Activated CD4-positive, CD25-positive, alpha-beta regulatory T cell treated with anti-CD3 and anti-CD28 coated beads, Interleukin-2, amount 50 U/mL, for 72 hours (primary cell): Measurements from ENCODE around the gene SERPINE3.

Experiments used
- DNase-seq: peaks from one replicate; pipeline ENCODE4 v3.0.0; 2021

The SERPINE3 gene

DNA sequence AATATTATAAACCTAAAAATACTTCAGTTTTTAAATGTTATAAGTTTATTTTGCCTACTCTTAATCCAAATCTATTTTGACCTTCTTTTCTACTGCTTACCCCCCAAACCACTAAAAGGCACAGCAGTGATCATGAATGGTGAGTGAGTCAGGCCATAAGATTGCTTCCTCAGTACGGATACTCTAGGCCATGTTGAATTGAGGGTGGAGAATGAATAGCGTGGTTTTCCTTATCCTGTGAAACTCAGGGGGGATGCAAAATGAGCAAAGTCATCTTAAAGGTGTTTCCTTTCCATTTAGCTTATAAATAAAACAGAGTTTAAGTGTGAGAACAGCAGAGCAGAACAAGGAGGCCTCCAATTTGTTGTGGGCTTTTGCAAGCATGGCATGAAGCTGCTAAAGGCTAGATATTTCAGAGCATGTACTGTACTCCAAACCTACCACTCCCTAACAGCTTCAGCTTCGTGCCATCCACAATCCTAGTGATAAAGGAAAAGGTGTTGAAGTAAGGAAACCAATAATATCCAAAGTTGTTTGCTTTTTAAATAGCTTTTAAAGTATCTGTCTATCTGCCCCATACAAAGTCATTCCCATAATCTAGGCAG is 25.0 kb downstream of the SERPINE3 start:
- no peak for DNase-seq

DNA sequence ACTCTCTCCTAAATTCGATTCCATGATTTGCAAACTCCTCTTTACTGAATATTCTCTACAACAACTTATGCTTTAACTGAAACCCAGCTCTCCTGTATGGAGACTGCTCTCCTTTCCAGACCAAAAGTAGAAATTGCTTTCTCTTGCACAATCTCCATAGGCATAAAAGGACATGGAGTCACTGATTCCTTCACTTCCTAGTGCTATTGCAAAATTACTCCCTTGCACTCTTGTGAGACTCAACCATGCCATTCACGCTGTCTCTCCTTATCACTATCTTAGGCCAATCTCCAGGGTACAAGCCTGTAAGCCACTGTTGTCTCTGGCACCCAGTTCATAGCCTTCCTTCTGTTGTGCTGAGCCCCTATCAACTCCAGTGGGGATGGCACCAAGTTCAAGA is 30.6 kb downstream of the SERPINE3 start:
- DNase-seq, result no peak

DNA sequence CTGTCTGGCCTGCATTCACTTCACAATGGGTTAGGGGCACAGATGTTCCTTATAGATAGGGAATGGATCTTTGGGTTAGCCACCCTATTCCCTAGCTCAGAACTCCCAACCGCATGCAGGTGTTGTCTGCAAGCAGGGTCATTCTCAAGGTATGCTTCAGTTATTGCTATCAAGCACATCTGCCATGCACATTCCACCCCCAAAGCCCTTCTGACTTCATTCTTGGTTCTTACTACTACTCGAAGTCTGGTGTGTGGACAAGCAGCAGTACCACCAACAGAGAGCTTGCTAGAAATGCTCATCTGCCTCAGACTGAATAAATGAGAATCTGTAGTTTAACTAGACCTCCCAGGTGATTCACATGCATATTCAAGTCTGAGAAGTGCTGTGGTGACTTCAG is 31.3 kb downstream of the SERPINE3 start:
- no peak for DNase-seq

DNA sequence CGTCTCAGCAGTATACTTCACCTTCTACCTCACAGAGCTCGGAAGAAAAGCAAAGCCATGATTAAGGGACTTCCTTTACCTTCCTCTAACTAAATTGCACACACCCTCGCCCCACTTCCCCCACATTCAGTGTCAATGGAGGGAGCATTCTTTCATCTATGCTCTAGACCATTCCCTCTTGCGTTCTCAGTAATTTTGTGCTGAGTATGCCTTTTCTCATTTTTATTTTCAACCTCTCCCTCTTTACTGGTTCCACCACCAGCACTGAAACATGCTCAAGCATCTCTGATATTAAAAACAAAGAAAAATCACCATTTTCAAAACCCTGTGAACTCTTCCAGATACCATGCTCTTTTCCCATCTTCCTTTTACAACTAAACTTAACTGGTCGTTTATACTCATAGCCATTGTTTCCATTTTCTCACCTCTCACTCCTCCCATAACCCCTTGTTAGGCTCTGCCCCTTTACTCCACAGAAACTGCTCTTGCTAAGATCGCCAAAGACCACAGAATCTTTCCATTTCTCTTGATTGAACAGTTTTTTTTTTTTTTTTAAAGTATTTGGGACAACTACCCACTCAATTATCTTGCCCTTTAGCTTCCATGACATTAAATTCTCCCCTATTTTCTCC is 32.4 kb downstream of the SERPINE3 start:
- DNase-seq, result no peak

DNA sequence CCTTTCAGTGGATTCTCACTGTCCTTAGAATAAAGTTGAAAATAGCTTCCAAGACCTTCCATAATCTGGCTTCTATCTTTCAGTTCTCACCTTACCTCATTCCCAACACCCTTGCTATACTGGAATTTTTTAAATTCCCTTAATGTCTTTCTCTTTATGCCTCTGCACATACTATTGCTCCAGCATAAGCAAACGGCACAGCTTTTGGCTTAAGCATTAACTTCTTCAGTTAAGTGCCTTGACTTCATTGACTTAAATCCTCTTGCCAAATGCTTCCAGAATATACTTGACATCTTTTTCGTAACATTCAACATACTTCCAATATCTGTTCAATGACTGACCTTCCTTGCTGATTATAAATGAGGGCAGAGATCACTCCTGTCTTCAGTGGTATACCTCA is 34.0 kb downstream of the SERPINE3 start:
- DNase-seq, result no peak

DNA sequence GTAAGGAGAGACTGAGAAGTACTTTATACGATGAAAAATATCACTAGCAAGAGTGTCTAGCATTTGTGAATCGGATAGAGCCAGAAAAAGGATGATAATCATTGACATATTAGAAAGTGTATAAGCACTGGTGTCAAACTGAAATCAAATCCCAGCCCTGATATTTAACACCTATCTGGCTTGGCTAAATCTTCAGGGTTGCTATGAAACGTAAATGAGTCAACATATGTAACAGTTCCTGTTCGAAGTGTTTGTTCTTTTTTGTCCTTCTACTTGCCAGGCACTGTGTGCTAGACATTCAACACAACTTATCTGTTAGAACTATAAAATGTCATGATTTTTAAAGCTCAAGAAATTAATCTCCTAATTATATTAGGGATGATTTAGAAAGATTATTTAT is 40.8 kb downstream of the SERPINE3 start:
- DNase-seq, result no peak

DNA sequence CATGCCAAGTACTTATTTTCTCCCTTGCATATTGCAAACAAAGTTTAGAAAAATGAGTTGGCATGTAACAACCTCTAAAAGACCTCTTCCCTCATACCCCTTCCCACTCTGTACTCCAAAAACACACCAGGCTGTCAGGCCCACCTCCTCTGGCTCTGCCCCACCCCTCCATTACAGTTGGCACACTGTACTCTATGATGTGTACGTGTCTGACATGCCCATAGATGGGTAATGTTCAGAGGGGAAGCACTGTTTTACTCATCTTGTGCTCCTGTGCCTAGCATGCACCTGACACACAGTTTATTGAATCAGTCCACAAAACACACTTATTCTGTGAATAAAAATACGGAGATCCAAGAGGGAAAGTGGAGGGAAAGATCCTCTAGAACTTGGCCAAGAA is 45.6 kb downstream of the SERPINE3 start:
- no peak for DNase-seq

DNA sequence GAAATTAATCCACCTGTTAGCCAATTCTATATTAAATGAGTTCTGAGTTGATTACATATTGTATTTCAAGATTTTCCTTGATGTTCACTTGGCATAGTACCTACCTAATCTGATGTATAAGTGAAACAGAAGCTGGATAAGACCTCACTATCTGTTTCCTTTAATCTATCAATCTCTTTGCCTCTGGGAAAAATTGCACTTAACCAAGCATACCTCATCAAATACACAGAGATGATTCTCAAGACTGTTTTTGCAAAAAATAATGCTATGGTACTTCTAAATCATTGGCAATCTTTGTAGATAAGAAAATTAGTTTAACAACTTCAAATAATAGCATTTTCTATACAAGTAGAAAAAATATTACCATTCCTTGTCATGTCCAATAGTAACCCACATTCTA is 55.2 kb downstream of the SERPINE3 start:
- DNase-seq, result no peak

DNA sequence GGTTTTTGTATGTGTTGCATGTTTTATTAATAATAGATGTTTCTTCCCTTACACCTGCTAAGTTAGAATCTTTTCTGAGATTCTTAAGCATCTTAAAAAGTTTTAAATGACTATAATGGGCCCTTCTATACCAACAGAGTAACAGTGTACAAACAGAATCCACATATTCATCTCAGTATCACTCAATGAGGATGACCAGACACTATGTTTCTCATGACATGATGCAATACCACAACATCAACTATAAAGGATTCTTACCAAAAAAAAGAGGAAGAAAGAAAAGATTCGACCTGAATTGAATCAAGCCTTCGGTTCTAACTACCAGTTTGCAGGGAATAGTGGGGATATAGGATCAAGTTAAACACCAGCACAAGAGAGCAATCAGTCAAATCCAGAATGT is 56.9 kb downstream of the SERPINE3 start:
- DNase-seq, result no peak

DNA sequence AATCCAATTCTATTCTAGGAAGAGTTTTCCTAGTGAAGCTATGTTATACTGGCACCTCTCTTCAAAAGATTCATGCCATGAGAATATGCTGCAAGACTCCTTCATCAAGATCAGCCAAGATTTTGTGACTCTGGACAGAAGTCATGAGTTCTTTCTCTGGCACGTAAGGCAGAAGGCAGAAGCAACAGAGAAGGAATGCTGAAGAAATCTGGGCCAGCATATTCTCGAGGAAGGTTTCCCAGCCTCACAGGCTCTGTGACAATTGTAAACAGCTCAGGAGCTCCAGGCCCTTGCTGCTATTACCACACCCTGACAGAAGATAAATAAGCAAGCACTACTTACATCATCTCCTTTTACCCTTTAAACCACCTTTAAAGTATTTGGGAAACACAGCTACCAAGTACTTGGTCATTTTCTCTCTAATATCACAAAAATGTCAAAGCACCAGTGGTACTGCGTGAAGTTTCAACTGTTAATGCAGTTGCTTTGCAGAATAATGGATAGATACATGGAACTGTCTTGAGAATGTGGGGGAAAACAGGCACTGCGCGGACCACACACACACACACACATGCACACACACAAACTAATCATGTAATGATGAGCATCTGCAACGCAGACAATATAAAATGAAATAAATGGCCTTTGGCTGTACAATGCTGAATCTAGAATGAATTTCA is 57.9 kb downstream of the SERPINE3 start:
- DNase-seq, result no peak

DNA sequence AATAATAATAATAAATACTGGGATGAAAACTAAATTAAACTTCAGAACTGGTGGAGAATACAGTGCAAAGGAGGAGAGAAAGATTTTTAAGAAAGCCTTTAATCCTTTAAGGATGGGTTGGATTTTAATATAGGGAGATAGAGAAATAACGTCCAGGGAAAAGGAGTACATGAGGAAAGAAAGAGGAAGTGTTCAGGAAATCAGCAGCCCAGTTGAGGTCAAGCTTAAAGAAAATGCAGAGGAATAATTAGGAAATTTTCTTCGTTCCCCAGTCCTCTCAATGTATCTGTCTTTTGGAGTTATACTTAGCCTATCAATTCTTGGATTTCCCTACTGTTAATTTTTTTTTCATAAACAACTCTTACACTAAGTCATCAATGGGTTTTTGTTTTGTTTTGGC is 65.7 kb downstream of the SERPINE3 start:
- no peak for DNase-seq

DNA sequence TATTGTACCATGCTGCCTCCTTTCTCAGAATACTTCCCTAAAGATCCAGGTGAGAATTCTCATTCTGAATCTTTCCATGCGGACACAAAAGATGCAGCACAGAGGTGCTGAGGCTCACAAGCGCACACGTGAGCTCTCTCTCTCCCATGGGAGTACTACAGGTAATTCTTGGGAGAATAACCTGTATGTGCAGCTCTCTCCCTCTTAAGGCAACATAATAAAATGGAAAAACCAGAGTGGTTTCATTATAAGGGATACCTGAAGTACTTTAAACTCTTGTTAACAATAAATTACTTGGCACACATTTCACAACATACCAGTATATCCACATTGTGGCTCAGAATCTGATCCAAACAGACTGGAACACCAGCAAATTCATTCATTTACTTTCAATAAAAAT is 72.9 kb downstream of the SERPINE3 start:
- no peak for DNase-seq
